ENCODE data around the gene OBSCN. TPM values are rescaled to one million over a fixed set of nuclear protein-coding genes. Genes with fewer than 3 reads are reported as not detected.

The OBSCN gene
- total RNA-seq, 1 donor from 2014 or later, result 17.5 TPM

DNA sequence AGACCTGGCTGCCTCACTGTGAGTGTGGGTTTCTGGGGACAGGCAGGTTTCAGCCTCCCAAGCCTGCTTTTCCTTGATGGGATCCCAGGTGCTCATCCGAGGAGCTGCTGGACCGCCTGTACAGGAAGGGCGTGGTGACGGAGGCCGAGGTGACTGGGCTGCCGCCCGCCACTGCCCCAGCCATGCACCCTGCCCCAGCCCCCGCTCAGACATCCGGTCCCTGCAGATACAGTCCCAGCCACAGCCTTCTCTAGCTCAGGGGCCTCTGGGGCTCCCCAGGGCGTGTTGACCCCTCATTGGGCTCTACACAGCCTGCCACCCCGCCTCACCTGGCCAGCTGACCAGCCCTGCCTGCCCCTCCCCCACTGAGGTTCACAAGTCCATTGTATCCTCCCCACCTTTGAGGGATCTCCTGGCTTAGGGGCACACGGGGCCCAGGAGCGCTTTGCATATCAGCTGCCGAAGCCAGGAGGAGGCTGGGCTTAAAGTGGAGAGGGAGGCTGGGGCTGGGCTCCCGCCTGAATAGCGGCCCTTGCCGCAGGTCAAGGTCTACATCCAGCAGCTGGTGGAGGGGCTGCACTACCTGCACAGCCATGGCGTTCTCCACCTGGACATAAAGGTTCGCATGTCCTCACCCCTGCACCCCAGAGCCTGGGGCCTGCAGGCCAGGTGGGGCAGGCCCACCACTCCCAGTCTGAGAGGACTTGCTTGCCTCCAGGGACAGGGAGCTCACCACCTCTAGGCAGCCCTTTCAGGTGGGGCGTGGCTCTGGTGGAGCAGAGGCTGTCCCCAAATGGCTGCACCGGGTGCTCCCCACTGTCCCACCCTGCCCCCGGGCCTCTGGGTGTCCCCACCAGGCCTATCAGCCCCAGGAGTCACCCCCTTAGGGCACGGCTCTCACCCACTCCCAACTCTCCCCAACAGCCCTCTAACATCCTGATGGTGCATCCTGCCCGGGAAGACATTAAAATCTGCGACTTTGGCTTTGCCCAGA is 160.3 kb downstream of the OBSCN start:
- H3K27me3 ChIP-seq (ENCODE audit: insufficient read depth, low read length), result no peaks in the 10 kb centered on the region
- H4K20me1 ChIP-seq (ENCODE audit: insufficient read depth, low read length), result no peaks in the 10 kb centered on the region
- TF ChIP-seq, protein P1, sequence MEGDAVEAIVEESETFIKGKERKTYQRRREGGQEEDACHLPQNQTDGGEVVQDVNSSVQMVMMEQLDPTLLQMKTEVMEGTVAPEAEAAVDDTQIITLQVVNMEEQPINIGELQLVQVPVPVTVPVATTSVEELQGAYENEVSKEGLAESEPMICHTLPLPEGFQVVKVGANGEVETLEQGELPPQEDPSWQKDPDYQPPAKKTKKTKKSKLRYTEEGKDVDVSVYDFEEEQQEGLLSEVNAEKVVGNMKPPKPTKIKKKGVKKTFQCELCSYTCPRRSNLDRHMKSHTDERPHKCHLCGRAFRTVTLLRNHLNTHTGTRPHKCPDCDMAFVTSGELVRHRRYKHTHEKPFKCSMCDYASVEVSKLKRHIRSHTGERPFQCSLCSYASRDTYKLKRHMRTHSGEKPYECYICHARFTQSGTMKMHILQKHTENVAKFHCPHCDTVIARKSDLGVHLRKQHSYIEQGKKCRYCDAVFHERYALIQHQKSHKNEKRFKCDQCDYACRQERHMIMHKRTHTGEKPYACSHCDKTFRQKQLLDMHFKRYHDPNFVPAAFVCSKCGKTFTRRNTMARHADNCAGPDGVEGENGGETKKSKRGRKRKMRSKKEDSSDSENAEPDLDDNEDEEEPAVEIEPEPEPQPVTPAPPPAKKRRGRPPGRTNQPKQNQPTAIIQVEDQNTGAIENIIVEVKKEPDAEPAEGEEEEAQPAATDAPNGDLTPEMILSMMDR (IDR thresholded peaks at IDR 0.05; ENCODE audit: insufficient read depth, low read depth, low read length), result no peak
- no peak for TF ChIP-seq EZH2 (IDR thresholded peaks at IDR 0.05; ENCODE audit: insufficient read depth, low read length)
- H3K36me3 Mint-ChIP-seq (ENCODE audit: low read depth, unreplicated experiment), result no peaks in the 10 kb centered on the region
- no peak overlapping the region for H3K4me3 Mint-ChIP-seq (ENCODE audit: unreplicated experiment)
- DNase-seq (ENCODE audit: low read depth) (no peak), FAIRE-seq (no peak)
- H3K4me1 Mint-ChIP-seq (ENCODE audit: low read depth, unreplicated experiment), result no peaks in the 10 kb centered on the region
- no peaks in the 10 kb centered on the region for H3K36me3 ChIP-seq (ENCODE audit: insufficient read depth, low read length)
- no peak overlapping the region for H3K4me3 ChIP-seq (ENCODE audit: insufficient read depth, low read depth, low read length)
- no peak overlapping the region for H3K27ac Mint-ChIP-seq (ENCODE audit: unreplicated experiment)
- no peak overlapping the region for H3K4me2 ChIP-seq (ENCODE audit: low read length)
- no peaks in the 10 kb centered on the region for H3K9me3 Mint-ChIP-seq (ENCODE audit: unreplicated experiment)
- H3K9me3 ChIP-seq (ENCODE audit: insufficient read depth, low read depth, low read length), result no peaks in the 10 kb centered on the region
- H3K79me2 ChIP-seq (ENCODE audit: insufficient read depth, low read length), result no peaks in the 10 kb centered on the region
- H3K27ac ChIP-seq (ENCODE audit: low read depth, low read length), result no peak overlapping the region
- H2AFZ ChIP-seq (ENCODE audit: low read depth, low read length), result no peak overlapping the region
- H3K9ac ChIP-seq (ENCODE audit: low read length), result no peak overlapping the region
- no peaks in the 10 kb centered on the region for H3K4me1 ChIP-seq (ENCODE audit: insufficient read depth, low read length)
- peaks cover 31% of the 10 kb centered on the region for H3K27me3 Mint-ChIP-seq (ENCODE audit: low read depth, unreplicated experiment)

DNA sequence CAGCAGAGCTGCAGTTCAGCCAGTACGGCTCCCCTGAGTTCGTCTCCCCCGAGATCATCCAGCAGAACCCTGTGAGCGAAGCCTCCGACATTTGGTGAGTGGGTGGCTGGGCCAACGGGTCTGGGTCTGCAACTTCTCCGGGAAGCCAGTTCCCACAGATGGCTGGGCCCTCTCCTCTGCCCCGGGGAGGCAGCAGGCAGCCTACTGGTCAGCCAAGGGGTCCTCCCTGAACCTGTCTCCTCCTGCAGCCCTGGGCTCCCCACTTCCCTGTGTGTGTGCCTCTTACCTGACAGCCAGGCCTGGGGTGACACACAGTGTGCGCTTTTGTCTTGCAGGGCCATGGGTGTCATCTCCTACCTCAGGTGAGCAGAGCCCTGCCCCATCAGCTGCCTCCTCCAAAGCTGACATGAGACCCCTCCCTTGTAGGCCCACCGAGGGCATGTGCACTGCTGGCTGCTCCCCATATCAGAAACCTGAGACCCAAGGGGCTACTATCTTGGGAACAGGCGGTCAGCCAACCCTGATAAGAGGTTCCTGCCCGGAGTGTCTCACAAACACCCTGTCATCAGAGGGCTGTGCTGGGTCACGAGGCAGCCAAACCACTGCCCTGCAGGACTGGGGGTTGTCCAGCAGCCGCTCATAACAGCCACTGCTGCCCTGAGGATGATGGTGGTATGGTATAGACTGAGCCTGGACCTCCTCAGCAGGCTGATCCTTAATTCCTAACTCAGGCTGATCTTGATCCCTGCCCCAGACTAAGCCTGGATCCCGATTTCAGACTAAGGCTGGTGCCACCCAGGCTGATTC is 161.2 kb downstream of the OBSCN start:
- Mint-ChIP-seq H3K9me3 (ENCODE audit: unreplicated experiment) (no peaks in the 10 kb centered on the region), H3K4me1 (ENCODE audit: low read depth, unreplicated experiment) (no peaks in the 10 kb centered on the region), H3K36me3 (ENCODE audit: low read depth, unreplicated experiment) (no peaks in the 10 kb centered on the region), H3K27ac (ENCODE audit: unreplicated experiment) (no peak overlapping the region), H3K27me3 (ENCODE audit: low read depth, unreplicated experiment) (peaks cover 28% of the 10 kb centered on the region), H3K4me3 (ENCODE audit: unreplicated experiment) (no peak overlapping the region)
- no peak for FAIRE-seq
- no peaks in the 10 kb centered on the region for H3K27me3 ChIP-seq (ENCODE audit: insufficient read depth, low read length)
- H3K9ac ChIP-seq (ENCODE audit: low read length), result no peak overlapping the region
- no peaks in the 10 kb centered on the region for H3K79me2 ChIP-seq (ENCODE audit: insufficient read depth, low read length)
- H3K4me2 ChIP-seq (ENCODE audit: low read length), result no peak overlapping the region
- H3K36me3 ChIP-seq (ENCODE audit: insufficient read depth, low read length), result no peaks in the 10 kb centered on the region
- DNase-seq (ENCODE audit: low read depth), result no peak
- no peak overlapping the region for H2AFZ ChIP-seq (ENCODE audit: low read depth, low read length)
- H3K4me3 ChIP-seq (ENCODE audit: insufficient read depth, low read depth, low read length), result no peak overlapping the region
- H3K9me3 ChIP-seq (ENCODE audit: insufficient read depth, low read depth, low read length), result no peaks in the 10 kb centered on the region
- no peaks in the 10 kb centered on the region for H4K20me1 ChIP-seq (ENCODE audit: insufficient read depth, low read length)
- H3K4me1 ChIP-seq (ENCODE audit: insufficient read depth, low read length), result no peaks in the 10 kb centered on the region
- no peak overlapping the region for H3K27ac ChIP-seq (ENCODE audit: low read depth, low read length)
- TF ChIP-seq, protein P1 (IDR thresholded peaks at IDR 0.05; ENCODE audit: insufficient read depth, low read depth, low read length), result no peak
- TF ChIP-seq EZH2 (IDR thresholded peaks at IDR 0.05; ENCODE audit: insufficient read depth, low read length), result no peak
